Peyer's patch (tissue), 4 donors: Measurements from ENCODE around the gene MRPS15.

Source experiments
- POLR2A ChIP-seq, 2 donors: fragments of 450-650 bp; IDR thresholded peaks; one replicate each; pipeline ENCODE4 v1.5.1; 2017; ENCODE audit warnings: antibody characterized with exemption in 2 of 2, mild to moderate bottlenecking in 2 of 2, moderate library complexity in 2 of 2
- TF ChIP-seq, protein P1 (sequence below), 6 experiments: fragments of 450-650 bp in 4 of 6; fragments of 200-600 bp in 2 of 6; sonication (generic) in 1 of 6; IDR thresholded peaks; one replicate each; pipeline ENCODE4 v1.5.1; 2017 to 2019; ENCODE audit warnings: antibody characterized with exemption in 6 of 6, mild to moderate bottlenecking in 3 of 6, moderate library complexity in 1 of 6

DNA sequence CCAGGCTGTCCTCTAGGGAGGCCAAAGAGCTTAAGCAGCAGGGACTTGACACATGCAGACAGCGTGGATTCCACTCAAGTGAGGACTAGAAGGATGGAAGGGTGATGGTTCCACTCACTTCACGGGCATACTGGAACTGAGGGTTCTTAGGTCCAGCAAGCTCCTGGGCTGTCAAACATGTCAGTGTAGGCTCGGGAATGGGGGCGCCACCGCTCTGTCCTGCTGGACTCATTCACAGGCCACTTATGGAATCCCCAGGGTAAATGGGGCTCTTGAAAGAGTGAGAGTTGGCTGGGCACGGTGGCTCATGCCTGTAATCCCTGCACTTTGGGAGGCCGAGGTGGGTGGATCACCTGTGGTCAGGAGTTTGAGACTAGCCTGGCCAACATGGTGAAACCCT, 46.2 kb upstream of the MRPS15 start:
- TF ChIP-seq, protein P1, sequence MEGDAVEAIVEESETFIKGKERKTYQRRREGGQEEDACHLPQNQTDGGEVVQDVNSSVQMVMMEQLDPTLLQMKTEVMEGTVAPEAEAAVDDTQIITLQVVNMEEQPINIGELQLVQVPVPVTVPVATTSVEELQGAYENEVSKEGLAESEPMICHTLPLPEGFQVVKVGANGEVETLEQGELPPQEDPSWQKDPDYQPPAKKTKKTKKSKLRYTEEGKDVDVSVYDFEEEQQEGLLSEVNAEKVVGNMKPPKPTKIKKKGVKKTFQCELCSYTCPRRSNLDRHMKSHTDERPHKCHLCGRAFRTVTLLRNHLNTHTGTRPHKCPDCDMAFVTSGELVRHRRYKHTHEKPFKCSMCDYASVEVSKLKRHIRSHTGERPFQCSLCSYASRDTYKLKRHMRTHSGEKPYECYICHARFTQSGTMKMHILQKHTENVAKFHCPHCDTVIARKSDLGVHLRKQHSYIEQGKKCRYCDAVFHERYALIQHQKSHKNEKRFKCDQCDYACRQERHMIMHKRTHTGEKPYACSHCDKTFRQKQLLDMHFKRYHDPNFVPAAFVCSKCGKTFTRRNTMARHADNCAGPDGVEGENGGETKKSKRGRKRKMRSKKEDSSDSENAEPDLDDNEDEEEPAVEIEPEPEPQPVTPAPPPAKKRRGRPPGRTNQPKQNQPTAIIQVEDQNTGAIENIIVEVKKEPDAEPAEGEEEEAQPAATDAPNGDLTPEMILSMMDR (IDR thresholded peaks at IDR 0.05): no peak
- no peak for TF ChIP-seq POLR2A (IDR thresholded peaks at IDR 0.05)
